ENCODE measurements around the gene HMX1. TPM values are rescaled to one million over a fixed set of nuclear protein-coding genes. Genes with fewer than 3 reads are reported as not detected.

Gene HMX1
- total RNA-seq, 3 donors from 2014 or later = not detected

GRCh38 chr4:8882239-8882638 lies 10.6 kb upstream of the HMX1 start:
- no peaks in the 10 kb centered on the region for H3K4me1 ChIP-seq
- no peak overlapping the region for H3K4me3 ChIP-seq
- H3K27me3 ChIP-seq = peaks cover 0 to 43% of the 10 kb centered on the region in 2 donors
- H3K9me3 ChIP-seq = peaks cover 4 to 5% of the 10 kb centered on the region in 2 donors
- intact Hi-C loops (cut with DNase I; ENCODE audit: low total_unique reads) = loop anchor here (5.0 kb wide), 1 partner anchor 1160 kb away; no protein-coding TSS in a partner anchor
- no peak overlapping the region for H3K27ac ChIP-seq
- H3K36me3 ChIP-seq = no peaks in the 10 kb centered on the region
- no peak for DNase-seq (ENCODE audit: low spot score in 2 of 2)
- TF ChIP-seq, protein P1, sequence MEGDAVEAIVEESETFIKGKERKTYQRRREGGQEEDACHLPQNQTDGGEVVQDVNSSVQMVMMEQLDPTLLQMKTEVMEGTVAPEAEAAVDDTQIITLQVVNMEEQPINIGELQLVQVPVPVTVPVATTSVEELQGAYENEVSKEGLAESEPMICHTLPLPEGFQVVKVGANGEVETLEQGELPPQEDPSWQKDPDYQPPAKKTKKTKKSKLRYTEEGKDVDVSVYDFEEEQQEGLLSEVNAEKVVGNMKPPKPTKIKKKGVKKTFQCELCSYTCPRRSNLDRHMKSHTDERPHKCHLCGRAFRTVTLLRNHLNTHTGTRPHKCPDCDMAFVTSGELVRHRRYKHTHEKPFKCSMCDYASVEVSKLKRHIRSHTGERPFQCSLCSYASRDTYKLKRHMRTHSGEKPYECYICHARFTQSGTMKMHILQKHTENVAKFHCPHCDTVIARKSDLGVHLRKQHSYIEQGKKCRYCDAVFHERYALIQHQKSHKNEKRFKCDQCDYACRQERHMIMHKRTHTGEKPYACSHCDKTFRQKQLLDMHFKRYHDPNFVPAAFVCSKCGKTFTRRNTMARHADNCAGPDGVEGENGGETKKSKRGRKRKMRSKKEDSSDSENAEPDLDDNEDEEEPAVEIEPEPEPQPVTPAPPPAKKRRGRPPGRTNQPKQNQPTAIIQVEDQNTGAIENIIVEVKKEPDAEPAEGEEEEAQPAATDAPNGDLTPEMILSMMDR (IDR thresholded peaks at IDR 0.05) = no peak
- TF ChIP-seq POLR2A (IDR thresholded peaks at IDR 0.05) = no peak

GRCh38 chr4:8880851-8881250 lies 9.2 kb upstream of the HMX1 start:
- intact Hi-C loops (cut with DNase I; ENCODE audit: low total_unique reads) = loop anchor here (5.0 kb wide), 1 partner anchor 1161 kb away; no protein-coding TSS in a partner anchor
- TF ChIP-seq POLR2AphosphoS5 (IDR thresholded peaks at IDR 0.05) (no peak), POLR2A (IDR thresholded peaks at IDR 0.05) (no peak)
- TF ChIP-seq, protein P1 (IDR thresholded peaks at IDR 0.05) = no peak
- Histone ChIP-seq H3K36me3 (no peaks in the 10 kb centered on the region), H3K4me1 (no peaks in the 10 kb centered on the region), H3K27ac (no peak overlapping the region), H3K4me3 (no peak overlapping the region), H3K27me3 (peaks cover 0 to 48% of the 10 kb centered on the region in 2 donors), H3K9me3 (no peaks in the 10 kb centered on the region)
- no peak for DNase-seq (ENCODE audit: low spot score in 2 of 2)

GRCh38 chr4:8879574-8879973 lies 7.9 kb upstream of the HMX1 start:
- Histone ChIP-seq H3K9me3 (no peaks in the 10 kb centered on the region), H3K36me3 (no peaks in the 10 kb centered on the region), H3K27me3 (peaks cover 0 to 57% of the 10 kb centered on the region in 2 donors), H3K27ac (no peak overlapping the region), H3K4me3 (no peak overlapping the region), H3K4me1 (no peaks in the 10 kb centered on the region)
- no peak for DNase-seq (ENCODE audit: low spot score in 2 of 2)
- intact Hi-C loops (cut with DNase I; ENCODE audit: low total_unique reads) = no loop called here
- no peak for TF ChIP-seq POLR2AphosphoS5 (IDR thresholded peaks at IDR 0.05)
- TF ChIP-seq, protein P1 (IDR thresholded peaks at IDR 0.05) = no peak
- TF ChIP-seq POLR2A (IDR thresholded peaks at IDR 0.05) = no peak

- no peak for DNase-seq (ENCODE audit: low spot score in 2 of 2)
- H3K27me3 ChIP-seq = peaks cover 4 to 68% of the 10 kb centered on the region in 2 donors
- H3K4me3 ChIP-seq = no peak overlapping the region
- no peaks in the 10 kb centered on the region for H3K36me3 ChIP-seq
- H3K27ac ChIP-seq = no peak overlapping the region
- TF ChIP-seq POLR2A (IDR thresholded peaks at IDR 0.05) (no peak), POLR2AphosphoS5 (IDR thresholded peaks at IDR 0.05) (no peak)
- TF ChIP-seq, protein P1 (IDR thresholded peaks at IDR 0.05) = no peak
- no peaks in the 10 kb centered on the region for H3K9me3 ChIP-seq
- H3K4me1 ChIP-seq = no peaks in the 10 kb centered on the region
- intact Hi-C loops (cut with DNase I; ENCODE audit: low total_unique reads) = no loop called here
These were observed 6.8 kb upstream of the HMX1 start for GRCh38 chr4:8878421-8878820.

- Histone ChIP-seq H3K4me3 (peak overlapping the region in 1 of 3 donors; percentile 34), H3K4me1 (no peaks in the 10 kb centered on the region), H3K27ac (no peak overlapping the region), H3K27me3 (peaks cover 4 to 76% of the 10 kb centered on the region in 2 donors), H3K9me3 (no peaks in the 10 kb centered on the region), H3K36me3 (no peaks in the 10 kb centered on the region)
- intact Hi-C loops (cut with DNase I; ENCODE audit: low total_unique reads) = no loop called here
- TF ChIP-seq, protein P1 (IDR thresholded peaks at IDR 0.05) = no peak
- no peak for TF ChIP-seq POLR2A (IDR thresholded peaks at IDR 0.05)
- TF ChIP-seq POLR2AphosphoS5 (IDR thresholded peaks at IDR 0.05) = no peak
- no peak for DNase-seq (ENCODE audit: low spot score in 2 of 2)
These were observed 6.1 kb upstream of the HMX1 start for GRCh38 chr4:8877780-8878040.

Measured in breast epithelium (tissue), 4 donors.